GM10266 (cell line): ENCODE results near the gene SH2D5.

Experiments used
- DNase-seq: peaks from one replicate; pipeline ENCODE4 v3.0.0; 2012; ENCODE audit errors: extremely low spot score
- CTCF ChIP-seq: IDR thresholded peaks from 2 replicates; pipeline ENCODE4 v1.5.1; 2012; ENCODE audit warnings: mild to moderate bottlenecking, low read depth; ENCODE audit not compliant: control insufficient read depth, insufficient read depth; ENCODE audit errors: missing control alignments

The SH2D5 gene

GRCh38 chr1:20698195-20698910, 34.1 kb downstream of the SH2D5 start:
- DNase-seq, result no peak
- TF ChIP-seq CTCF, result no peak

GRCh38 chr1:20697563-20697962, 34.9 kb downstream of the SH2D5 start:
- TF ChIP-seq CTCF, result no peak
- DNase-seq, result no peak

- peak; percentile 87 for DNase-seq
- TF ChIP-seq CTCF, result peak; percentile 91
Measured at GRCh38 chr1:20696397-20697333, 35.8 kb downstream of the SH2D5 start.

- TF ChIP-seq CTCF, result no peak
- no peak for DNase-seq
Measured at GRCh38 chr1:20695515-20695914, 37.0 kb downstream of the SH2D5 start.

GRCh38 chr1:20693623-20694022, 38.9 kb downstream of the SH2D5 start:
- no peak for DNase-seq
- no peak for TF ChIP-seq CTCF

- DNase-seq, result no peak
- no peak for TF ChIP-seq CTCF
Measured at GRCh38 chr1:20691872-20692271, 40.6 kb downstream of the SH2D5 start.

- TF ChIP-seq CTCF, result no peak
- DNase-seq, result no peak
Measured at GRCh38 chr1:20689645-20690056, 42.9 kb downstream of the SH2D5 start.
